Neural cell (in vitro differentiated cells): ENCODE measurements around the gene FUT9. TPM values are rescaled to one million over a fixed set of nuclear protein-coding genes. Genes with fewer than 3 reads are reported as not detected.

Experiments
- H2AFZ ChIP-seq: fragments of 200-600, 300-800 bp; sonication (generic), shearing (Covaris generic); 2 replicates; pipeline ENCODE4 v1.6.0; 2014; ENCODE audit warnings: low read depth, mild to moderate bottlenecking, antibody characterized with exemption, low read length, moderate library complexity
- H3F3A ChIP-seq: fragments of 200-600 bp; shearing (Covaris generic); 2 replicates; pipeline ENCODE4 v1.6.1; 2016; ENCODE audit warnings: mild to moderate bottlenecking, moderate library complexity, mixed read lengths, antibody characterized with exemption, low read length; ENCODE audit not compliant: insufficient read depth, poor library complexity, severe bottlenecking
- H3K27ac ChIP-seq: fragments of 200-600, 300-800 bp; sonication (generic), shearing (Covaris generic); 2 replicates; pipeline ENCODE4 v1.5.1; 2014; ENCODE audit warnings: mild to moderate bottlenecking, low read length, moderate library complexity
- H3K27me3 ChIP-seq: fragments of 300-800, 200-600 bp; sonication (generic), shearing (Covaris generic); 2 replicates; pipeline ENCODE4 v1.6.0; 2014; ENCODE audit warnings: mild to moderate bottlenecking, low read depth, low read length, moderate library complexity; ENCODE audit not compliant: insufficient read depth
- H3K36me3 ChIP-seq: fragments of 300-800, 200-600 bp; sonication (generic), shearing (Covaris generic); 2 replicates; pipeline ENCODE4 v1.5.1; 2014; ENCODE audit warnings: mild to moderate bottlenecking, antibody characterized with exemption, low read length, moderate library complexity; ENCODE audit not compliant: insufficient read depth
- H3K4me2 ChIP-seq: fragments of 300-800, 200-600 bp; sonication (generic), shearing (Covaris generic); 2 replicates; pipeline ENCODE4 v1.6.0; 2014; ENCODE audit warnings: mild to moderate bottlenecking, low read length
- H3K4me3 ChIP-seq: fragments of 300-800, 200-600 bp; sonication (generic), shearing (Covaris generic); 2 replicates; pipeline ENCODE4 v1.5.1; 2014; ENCODE audit warnings: mild to moderate bottlenecking, low read length, moderate library complexity
- H3K79me2 ChIP-seq: fragments of 200-600 bp; shearing (Covaris generic); replicated peaks from 2 replicates; pipeline ENCODE4 v1.6.0; 2014; ENCODE audit warnings: mild to moderate bottlenecking, low read length, moderate library complexity; ENCODE audit not compliant: insufficient read depth
- H3K9ac ChIP-seq: fragments of 300-800, 200-600 bp; sonication (generic), shearing (Covaris generic); 2 replicates; pipeline ENCODE4 v1.6.1; 2016; ENCODE audit warnings: mild to moderate bottlenecking, low read length, mixed read lengths
- H3K9me2 ChIP-seq: fragments of 200-600 bp; shearing (Covaris generic); 2 replicates; pipeline ENCODE4 v1.6.1; 2016; ENCODE audit warnings: mild to moderate bottlenecking, low read length, mixed read lengths; ENCODE audit not compliant: insufficient read depth
- H3K9me3 ChIP-seq: fragments of 200-600, 300-800 bp; sonication (generic), shearing (Covaris generic); 2 replicates; pipeline ENCODE4 v1.6.1; 2016; ENCODE audit warnings: mild to moderate bottlenecking, mixed run types, low read length, moderate library complexity, mixed read lengths
- H4K20me1 ChIP-seq: fragments of 200-600 bp; shearing (Covaris generic); 2 replicates; pipeline ENCODE4 v1.6.1; 2016; ENCODE audit warnings: mild to moderate bottlenecking, mixed run types; ENCODE audit not compliant: insufficient read depth
- CTCF ChIP-seq: fragments of 450-650 bp; IDR thresholded peaks from 2 replicates; pipeline ENCODE4 v1.5.1; 2014; ENCODE audit warnings: antibody characterized with exemption, mild to moderate bottlenecking, moderate library complexity; ENCODE audit not compliant: poor library complexity, severe bottlenecking
- EP300 ChIP-seq: fragments of 450-650 bp; conservative IDR thresholded peaks from 2 replicates; pipeline ENCODE4 v1.6.1; 2014; ENCODE audit warnings: antibody characterized with exemption, mild to moderate bottlenecking, moderate library complexity; ENCODE audit not compliant: poor library complexity, severe bottlenecking
- MXI1 ChIP-seq: fragments of 450-650 bp; conservative IDR thresholded peaks from 2 replicates; pipeline ENCODE4 v1.6.1; 2014; ENCODE audit warnings: antibody characterized with exemption, mild to moderate bottlenecking; ENCODE audit not compliant: poor library complexity, severe bottlenecking
- POLR2AphosphoS5 ChIP-seq: IDR thresholded peaks from 2 replicates; pipeline ENCODE4 v1.6.1; 2012
- RAD21 ChIP-seq: fragments of 450-650 bp; conservative IDR thresholded peaks from 2 replicates; pipeline ENCODE4 v1.6.1; 2014; ENCODE audit warnings: antibody characterized with exemption, mild to moderate bottlenecking, moderate library complexity
- REST ChIP-seq: IDR thresholded peaks from 2 replicates; pipeline ENCODE4 v1.6.1; 2012; ENCODE audit warnings: borderline replicate concordance
- SMC3 ChIP-seq: fragments of 450-650 bp; conservative IDR thresholded peaks from 2 replicates; pipeline ENCODE4 v1.6.1; 2014; ENCODE audit warnings: antibody characterized with exemption, mild to moderate bottlenecking, moderate library complexity; ENCODE audit not compliant: poor library complexity
- polyA plus RNA-seq: library from polyadenylated mRNA; depleted of rRNA; stranded (reverse); fragments of >200 nt; gene quantifications from 2 replicates; pipeline ENCODE4 v1.2.3, GENCODE V29; 2014

FUT9 gene
- polyA plus RNA-seq, 1 donor from 2014 or later, result 18.5 TPM

GRCh38 chr6:96099069-96099468 is 83.3 kb downstream of the FUT9 start:
- no peak overlapping the region for H3K27ac ChIP-seq
- H3K27me3 ChIP-seq, result no peaks in the 10 kb centered on the region
- H3K9me2 ChIP-seq, result no peaks in the 10 kb centered on the region
- no peaks in the 10 kb centered on the region for H4K20me1 ChIP-seq
- H3K9me3 ChIP-seq, result no peaks in the 10 kb centered on the region
- H3K4me3 ChIP-seq, result no peak overlapping the region
- no peak overlapping the region for H3K9ac ChIP-seq
- no peaks in the 10 kb centered on the region for H3K36me3 ChIP-seq
- H3K4me2 ChIP-seq, result no peak overlapping the region
- H3F3A ChIP-seq, result no peaks in the 10 kb centered on the region
- no peaks in the 10 kb centered on the region for H3K79me2 ChIP-seq
- TF ChIP-seq EP300 (no peak), CTCF (no peak), REST (no peak), POLR2AphosphoS5 (no peak), RAD21 (no peak), MXI1 (no peak), SMC3 (no peak)
- H2AFZ ChIP-seq, result no peak overlapping the region

- no peaks in the 10 kb centered on the region for H3K27me3 ChIP-seq
- H3F3A ChIP-seq, result no peaks in the 10 kb centered on the region
- H3K9ac ChIP-seq, result no peak overlapping the region
- no peak overlapping the region for H3K27ac ChIP-seq
- no peak overlapping the region for H2AFZ ChIP-seq
- no peaks in the 10 kb centered on the region for H3K79me2 ChIP-seq
- no peak overlapping the region for H3K4me2 ChIP-seq
- H3K9me3 ChIP-seq, result no peaks in the 10 kb centered on the region
- TF ChIP-seq MXI1 (no peak), SMC3 (no peak), EP300 (no peak), REST (no peak), POLR2AphosphoS5 (no peak), CTCF (no peak)
- no peak overlapping the region for H3K4me3 ChIP-seq
- H3K9me2 ChIP-seq, result no peaks in the 10 kb centered on the region
- H4K20me1 ChIP-seq, result no peaks in the 10 kb centered on the region
- H3K36me3 ChIP-seq, result no peaks in the 10 kb centered on the region
Observed at GRCh38 chr6:96101564-96101963, 85.8 kb downstream of the FUT9 start.
